Progenitor cell of endocrine pancreas (in vitro differentiated cells): ENCODE measurements around the gene MBD4. TPM values are rescaled to one million over a fixed set of nuclear protein-coding genes. Genes with fewer than 3 reads are reported as not detected.

ENCODE experiments used
- DNase-seq: peaks from one replicate; pipeline ENCODE4 v3.0.0; 2021; ENCODE audit warnings: low spot score; ENCODE audit not compliant: unreplicated experiment
- H3K27ac Mint-ChIP-seq: 2 replicates; pipeline ENCODE4 v1.8.0; 2021; ENCODE audit warnings: mild to moderate bottlenecking, moderate library complexity, mixed read lengths
- H3K27me3 Mint-ChIP-seq: 2 replicates; pipeline ENCODE4 v1.8.0; 2021; ENCODE audit warnings: mixed read lengths
- H3K36me3 Mint-ChIP-seq: 2 replicates; pipeline ENCODE4 v1.8.0; 2022; ENCODE audit warnings: mixed read lengths; ENCODE audit not compliant: insufficient read depth
- H3K4me1 Mint-ChIP-seq: 2 replicates; pipeline ENCODE4 v1.8.0; 2021; ENCODE audit warnings: low read depth, mixed read lengths
- H3K4me3 Mint-ChIP-seq: 2 replicates; pipeline ENCODE4 v1.8.0; 2021; ENCODE audit warnings: low read depth, mild to moderate bottlenecking, moderate library complexity, mixed read lengths
- H3K9me3 Mint-ChIP-seq: 2 replicates; pipeline ENCODE4 v1.8.0; 2021; ENCODE audit warnings: low read depth, mixed read lengths
- CTCF ChIP-seq: fragments of 200-600 bp; sonication (generic); IDR thresholded peaks from one replicate; pipeline ENCODE4 v1.5.0; 2021; ENCODE audit warnings: antibody characterized with exemption, mild to moderate bottlenecking; ENCODE audit not compliant: unreplicated experiment
- total RNA-seq: library from RNA; stranded (reverse); gene quantifications from 2 replicates; pipeline ENCODE4 v1.2.1, GENCODE V29; 2021

The MBD4 gene
- total RNA-seq, 1 donor from 2014 or later, result 32.5 TPM

GRCh38 chr3:129476586-129476985 lies 36.8 kb upstream of the MBD4 start:
- no peak for DNase-seq
- Mint-ChIP-seq H3K4me3 (no peak overlapping the region), H3K4me1 (no peaks in the 10 kb centered on the region), H3K27me3 (no peaks in the 10 kb centered on the region), H3K9me3 (no peaks in the 10 kb centered on the region), H3K36me3 (peaks cover 24% of the 10 kb centered on the region), H3K27ac (no peak overlapping the region)
- no peak for TF ChIP-seq CTCF

GRCh38 chr3:129475863-129476262 lies 36.1 kb upstream of the MBD4 start:
- Mint-ChIP-seq H3K27me3 (no peaks in the 10 kb centered on the region), H3K9me3 (no peaks in the 10 kb centered on the region), H3K27ac (no peak overlapping the region), H3K36me3 (peaks cover 25% of the 10 kb centered on the region), H3K4me1 (no peaks in the 10 kb centered on the region), H3K4me3 (no peak overlapping the region)
- DNase-seq, result no peak
- no peak for TF ChIP-seq CTCF

- Mint-ChIP-seq H3K27ac (no peak overlapping the region), H3K9me3 (no peaks in the 10 kb centered on the region), H3K4me3 (no peak overlapping the region), H3K36me3 (peaks cover 24% of the 10 kb centered on the region), H3K27me3 (no peaks in the 10 kb centered on the region), H3K4me1 (no peaks in the 10 kb centered on the region)
- no peak for DNase-seq
- TF ChIP-seq CTCF, result no peak
Measured at GRCh38 chr3:129474984-129475804, 35.4 kb upstream of the MBD4 start.

GRCh38 chr3:129473769-129474152 lies 34.0 kb upstream of the MBD4 start:
- no peak overlapping the region for H3K27ac Mint-ChIP-seq
- H3K27me3 Mint-ChIP-seq, result no peaks in the 10 kb centered on the region
- no peaks in the 10 kb centered on the region for H3K9me3 Mint-ChIP-seq
- H3K4me1 Mint-ChIP-seq, result no peaks in the 10 kb centered on the region
- no peak overlapping the region for H3K4me3 Mint-ChIP-seq
- H3K36me3 Mint-ChIP-seq, result peaks cover 24% of the 10 kb centered on the region
- TF ChIP-seq CTCF, result no peak
- DNase-seq, result no peak

- no peak for DNase-seq
- H3K4me3 Mint-ChIP-seq, result no peak overlapping the region
- no peak for TF ChIP-seq CTCF
- H3K27me3 Mint-ChIP-seq, result no peaks in the 10 kb centered on the region
- peaks cover 3% of the 10 kb centered on the region for H3K4me1 Mint-ChIP-seq
- H3K36me3 Mint-ChIP-seq, result peaks cover 24% of the 10 kb centered on the region
- no peaks in the 10 kb centered on the region for H3K9me3 Mint-ChIP-seq
- no peak overlapping the region for H3K27ac Mint-ChIP-seq
Measured at GRCh38 chr3:129473067-129473768, 33.5 kb upstream of the MBD4 start.
